Measurements from ENCODE around the gene NME8.

Gene NME8

GRCh38 chr7:37932543-37932942, 84.1 kb downstream of the NME8 start:
- no peak for DNase-seq (ENCODE audit: low spot score)

- no peak for DNase-seq (ENCODE audit: low spot score)
Observed at GRCh38 chr7:37933018-37933566, 84.7 kb downstream of the NME8 start.

- DNase-seq (ENCODE audit: low spot score): peak; percentile 29
Observed at GRCh38 chr7:37942934-37943610, 94.7 kb downstream of the NME8 start.

- DNase-seq (ENCODE audit: low spot score): peak; percentile 19
Observed at GRCh38 chr7:37943905-37944736, 95.7 kb downstream of the NME8 start.

GRCh38 chr7:37944737-37945054, 96.3 kb downstream of the NME8 start:
- no peak for DNase-seq (ENCODE audit: low spot score)

GRCh38 chr7:37945336-37945735, 96.9 kb downstream of the NME8 start:
- DNase-seq (ENCODE audit: low spot score): no peak

GRCh38 chr7:37947138-37947940, 98.9 kb downstream of the NME8 start:
- no peak for DNase-seq (ENCODE audit: low spot score)

GRCh38 chr7:37947941-37948210, 99.5 kb downstream of the NME8 start:
- DNase-seq (ENCODE audit: low spot score): no peak

Measured in COLO829 (cell line).